SK-N-MC (cell line): Measurements from ENCODE around the gene SLAMF1.

ENCODE experiments used
- EZH2 ChIP-seq: fragments of 200-600 bp; sonication (generic); IDR thresholded peaks from one replicate; pipeline ENCODE4 v1.6.1; 2017; ENCODE audit warnings: antibody characterized with exemption
- POLR2AphosphoS5 ChIP-seq: IDR thresholded peaks from 2 replicates; pipeline ENCODE4 v1.6.1; 2012; ENCODE audit warnings: mild to moderate bottlenecking, low read depth, low read length, borderline replicate concordance

DNA sequence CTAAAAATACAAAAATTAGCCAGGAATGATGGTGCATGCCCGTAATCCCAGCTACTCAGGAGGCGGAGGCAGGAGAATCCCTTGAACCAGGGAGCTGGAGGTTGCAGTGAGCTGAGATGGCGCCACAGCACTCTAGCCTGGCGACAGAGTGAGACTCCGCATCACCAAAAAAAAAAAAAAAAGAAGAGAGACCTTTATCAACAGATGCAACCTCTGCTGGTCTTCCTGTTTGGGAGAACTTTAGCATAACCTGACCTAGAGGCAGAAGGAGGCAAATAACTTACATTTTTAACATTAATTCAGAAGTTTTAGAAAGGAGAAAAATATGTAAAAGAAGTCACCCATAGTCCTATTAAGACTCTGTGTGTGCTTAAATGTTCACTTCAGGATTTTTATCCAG, 32.4 kb downstream of the SLAMF1 start:
- TF ChIP-seq POLR2AphosphoS5, result no peak
- TF ChIP-seq EZH2, result no peak
